ENCODE results near the gene LMCD1. TPM values are rescaled to one million over a fixed set of nuclear protein-coding genes. Genes with fewer than 3 reads are reported as not detected.

Gene LMCD1
- total RNA-seq, 3 donors from 2014 or later (not counting 1 experiment from before 2014, with no cell fraction given) = not detected

GRCh38 chr3:8503871-8504610 lies 2.4 kb downstream of the LMCD1 start:
- Mint-ChIP-seq H3K27ac (no peak overlapping the region), H3K9me3 (no peaks in the 10 kb centered on the region), H3K4me1 (peaks cover 5 to 9% of the 10 kb centered on the region in 2 donors), H3K4me3 (no peak overlapping the region), H3K36me3 (no peaks in the 10 kb centered on the region), H3K27me3 (ENCODE audit: low read depth in 2 of 2) (peaks cover 0 to 4% of the 10 kb centered on the region in 2 donors)
- 65% methylated on average over 7 of the region's 8 CpGs for WGBS (ENCODE audit: insufficient coverage)
- ATAC-seq = no peak
- Histone ChIP-seq H3K4me3 (ENCODE audit: low read length) (no peak overlapping the region), H3K4me1 (ENCODE audit: control insufficient read depth, insufficient read depth, low read length) (peaks cover 3% of the 10 kb centered on the region), H3K27ac (ENCODE audit: low read length) (no peak overlapping the region), H3K36me3 (ENCODE audit: control insufficient read depth, insufficient read depth, low read length) (no peaks in the 10 kb centered on the region), H3K27me3 (ENCODE audit: control insufficient read depth, insufficient read depth, low read length) (no peaks in the 10 kb centered on the region), H3K9me3 (ENCODE audit: control insufficient read depth, insufficient read depth, low read length) (no peaks in the 10 kb centered on the region)
- intact Hi-C loops (cut with micrococcal nuclease) = no loop called here
- no peak for TF ChIP-seq CTCF (IDR thresholded peaks at IDR 0.05)
- no peak for DNase-seq

- H3K4me3 Mint-ChIP-seq = no peak overlapping the region
These were observed 3.0 kb downstream of the LMCD1 start for GRCh38 chr3:8504611-8504973.

GRCh38 chr3:8505621-8506020 lies 4.0 kb downstream of the LMCD1 start:
- H3K9me3 Mint-ChIP-seq = no peaks in the 10 kb centered on the region
- intact Hi-C loops (cut with micrococcal nuclease) = no loop called here
- H3K4me3 Mint-ChIP-seq = no peak overlapping the region
- no peak overlapping the region for H3K4me3 ChIP-seq (ENCODE audit: low read length)
- H3K27me3 ChIP-seq (ENCODE audit: control insufficient read depth, insufficient read depth, low read length) = no peaks in the 10 kb centered on the region
- no peak for TF ChIP-seq CTCF (IDR thresholded peaks at IDR 0.05)
- WGBS (ENCODE audit: insufficient coverage) = 48% methylated on average over 3 of the region's 3 CpGs
- H3K27ac ChIP-seq (ENCODE audit: low read length) = no peak overlapping the region
- peaks cover 5 to 9% of the 10 kb centered on the region in 2 donors for H3K4me1 Mint-ChIP-seq
- no peak for DNase-seq
- H3K4me1 ChIP-seq (ENCODE audit: control insufficient read depth, insufficient read depth, low read length) = peaks cover 3% of the 10 kb centered on the region
- ATAC-seq = no peak
- no peaks in the 10 kb centered on the region for H3K36me3 Mint-ChIP-seq
- H3K9me3 ChIP-seq (ENCODE audit: control insufficient read depth, insufficient read depth, low read length) = no peaks in the 10 kb centered on the region
- H3K27ac Mint-ChIP-seq = no peak overlapping the region
- H3K36me3 ChIP-seq (ENCODE audit: control insufficient read depth, insufficient read depth, low read length) = no peaks in the 10 kb centered on the region
- H3K27me3 Mint-ChIP-seq (ENCODE audit: low read depth in 2 of 2) = peaks cover 0 to 5% of the 10 kb centered on the region in 2 donors

More at GRCh38 chr3:8504611-8504973, 3.0 kb downstream of the LMCD1 start:
- Histone ChIP-seq H3K4me3 (ENCODE audit: low read length) (no peak overlapping the region), H3K36me3 (ENCODE audit: control insufficient read depth, insufficient read depth, low read length) (no peaks in the 10 kb centered on the region), H3K27me3 (ENCODE audit: control insufficient read depth, insufficient read depth, low read length) (no peaks in the 10 kb centered on the region), H3K9me3 (ENCODE audit: control insufficient read depth, insufficient read depth, low read length) (no peaks in the 10 kb centered on the region), H3K4me1 (ENCODE audit: control insufficient read depth, insufficient read depth, low read length) (peaks cover 3% of the 10 kb centered on the region), H3K27ac (ENCODE audit: low read length) (no peak overlapping the region)
- no peak for ATAC-seq
- no peak for DNase-seq
- TF ChIP-seq CTCF (IDR thresholded peaks at IDR 0.05) = no peak
- H3K36me3 Mint-ChIP-seq = no peaks in the 10 kb centered on the region
- WGBS (ENCODE audit: insufficient coverage) = 74% methylated on average over 2 of the region's 4 CpGs
- no peaks in the 10 kb centered on the region for H3K9me3 Mint-ChIP-seq
- H3K27me3 Mint-ChIP-seq (ENCODE audit: low read depth in 2 of 2) = peaks cover 0 to 5% of the 10 kb centered on the region in 2 donors
- intact Hi-C loops (cut with micrococcal nuclease) = no loop called here
- H3K27ac Mint-ChIP-seq = no peak overlapping the region
- H3K4me1 Mint-ChIP-seq = peaks cover 5 to 9% of the 10 kb centered on the region in 2 donors
